HuH-7 (cell line): Measurements from ENCODE around the gene SLC16A1.

Experiments used
- DNase-seq: peaks from one replicate; pipeline ENCODE4 v3.0.0; 2011; ENCODE audit warnings: low spot score

SLC16A1 gene

DNA sequence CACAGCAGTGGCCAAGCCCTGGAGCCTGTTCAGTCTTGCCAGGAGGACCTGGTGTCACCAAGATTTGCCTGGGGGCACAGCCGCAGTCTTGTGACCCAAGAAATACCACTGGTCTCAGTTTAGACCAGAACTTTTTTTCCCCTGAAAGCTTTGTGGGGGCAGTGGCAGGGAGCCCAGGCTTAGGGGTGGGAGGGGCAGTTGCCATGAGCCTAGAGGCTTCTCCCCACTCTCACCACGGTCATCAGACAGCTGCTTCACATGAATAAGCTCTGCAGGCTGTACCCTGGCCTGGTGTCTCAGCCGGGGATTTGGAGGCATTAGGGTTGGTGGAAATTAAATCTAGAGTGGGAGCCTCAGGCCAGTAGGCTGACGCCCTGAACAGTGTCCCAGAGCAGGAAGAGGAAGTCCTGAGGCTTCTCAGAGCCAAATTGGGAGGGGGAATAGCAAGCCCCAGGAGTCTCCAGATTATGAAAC lies 73.7 kb downstream of the SLC16A1 start:
- no peak for DNase-seq

- DNase-seq: no peak
These were observed 74.3 kb downstream of the SLC16A1 start for GRCh38 chr1:112881742-112882127.

DNA sequence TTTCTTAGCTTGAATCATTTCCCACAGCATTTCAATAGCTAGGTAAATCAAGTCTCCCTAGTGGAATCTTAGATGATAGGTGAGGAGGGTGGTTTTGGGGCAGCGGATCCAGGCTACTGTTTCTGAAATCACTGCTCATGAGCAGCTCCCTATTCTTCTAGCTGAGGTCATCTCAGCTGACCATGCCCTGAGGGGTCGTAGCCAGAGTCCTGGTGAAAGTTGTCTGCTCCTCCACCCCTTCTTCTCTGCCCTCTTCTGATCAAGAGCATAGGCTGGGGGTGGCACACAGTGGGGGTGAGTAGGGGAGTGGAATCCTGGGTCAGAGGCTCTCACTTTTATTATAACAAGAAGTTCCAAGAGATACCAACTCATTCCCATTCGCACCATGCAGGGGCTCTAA lies 76.2 kb downstream of the SLC16A1 start:
- no peak for DNase-seq

- DNase-seq: no peak
These were observed 77.7 kb downstream of the SLC16A1 start for GRCh38 chr1:112878321-112878720.

DNA sequence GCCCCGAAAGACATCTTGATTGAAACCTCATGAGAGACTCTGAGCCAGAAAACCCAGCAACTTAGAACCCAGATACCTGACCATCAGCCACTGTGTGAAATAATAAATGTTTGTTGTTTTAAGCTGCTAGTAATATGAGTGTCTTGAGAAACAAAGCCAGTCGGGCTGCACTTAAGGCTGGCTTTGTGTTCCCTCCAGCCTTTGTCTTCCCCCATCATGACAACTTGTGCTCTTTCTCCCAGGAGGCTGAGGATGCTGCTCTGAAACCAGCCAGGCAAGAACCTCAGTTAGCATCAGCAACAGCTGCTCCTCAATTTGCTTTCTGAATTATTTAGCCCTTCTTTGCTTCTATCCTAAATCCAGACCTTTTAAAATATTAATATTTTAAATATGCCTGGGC lies 78.2 kb downstream of the SLC16A1 start:
- DNase-seq: no peak

DNA sequence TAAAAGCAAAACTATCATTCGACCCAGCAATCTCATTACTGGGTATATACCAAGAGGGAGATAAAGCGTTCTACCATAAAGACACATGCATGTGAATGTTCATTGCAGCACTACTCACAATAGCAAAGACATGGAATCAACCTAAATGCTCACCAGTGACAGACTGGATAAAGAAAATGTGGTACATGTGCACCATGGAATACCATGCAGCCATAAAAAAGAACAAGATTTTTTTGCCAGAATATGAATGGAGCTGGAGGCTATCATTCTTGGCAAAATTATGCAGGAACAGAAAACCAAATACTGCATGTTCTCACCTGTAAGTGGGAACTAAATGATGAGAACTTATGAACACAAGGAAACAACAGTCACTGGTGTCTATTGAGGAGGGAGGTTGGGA lies 79.7 kb downstream of the SLC16A1 start:
- no peak for DNase-seq

- DNase-seq: no peak
These were observed 83.4 kb downstream of the SLC16A1 start for GRCh38 chr1:112872551-112872962.

GRCh38 chr1:112870887-112871646 lies 84.9 kb downstream of the SLC16A1 start:
- no peak for DNase-seq

DNA sequence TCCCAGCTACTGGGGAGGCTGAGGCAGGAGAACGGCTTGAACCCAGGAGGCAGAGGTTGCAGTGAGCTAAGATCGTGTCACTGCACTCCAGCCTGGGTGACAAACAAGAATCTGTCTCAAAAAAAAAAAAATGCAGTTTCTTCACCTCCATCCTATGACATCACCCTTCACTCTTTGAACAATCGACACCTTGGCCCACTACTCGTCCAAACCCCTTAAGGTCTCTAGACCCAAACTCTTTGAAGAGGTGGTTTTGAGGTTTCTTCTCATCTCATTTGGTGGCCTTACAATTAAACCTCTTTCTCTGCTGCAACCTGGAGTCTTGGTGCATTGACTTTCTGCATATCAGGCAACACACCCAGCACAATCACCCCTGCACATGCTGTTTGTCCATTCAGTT lies 86.1 kb downstream of the SLC16A1 start:
- no peak for DNase-seq

- no peak for DNase-seq
These were observed 87.8 kb downstream of the SLC16A1 start for GRCh38 chr1:112868191-112868590.

GRCh38 chr1:112866981-112867380 lies 89.0 kb downstream of the SLC16A1 start:
- no peak for DNase-seq

GRCh38 chr1:112866151-112866550 lies 89.8 kb downstream of the SLC16A1 start:
- DNase-seq: no peak

GRCh38 chr1:112862753-112863426 lies 93.1 kb downstream of the SLC16A1 start:
- DNase-seq: no peak
